ENCODE data around the gene GPR17. TPM values are rescaled to one million over a fixed set of nuclear protein-coding genes. Genes with fewer than 3 reads are reported as not detected.

Gene GPR17
- total RNA-seq, 1 experiment from 2014 or later = 0.35 TPM

- Histone ChIP-seq H3K23me2 (ENCODE audit: insufficient read length, low read depth, low read length, poor library complexity, severe bottlenecking) (peaks cover 5% of the 10 kb centered on the region), H3K79me1 (ENCODE audit: insufficient read depth, low read depth, low read length, poor library complexity, severe bottlenecking) (no peaks in the 10 kb centered on the region), H3K27me3 (ENCODE audit: insufficient read depth, low read length) (no peaks in the 10 kb centered on the region), H4K20me1 (ENCODE audit: control insufficient read depth, insufficient read depth, insufficient read length) (no peaks in the 10 kb centered on the region), H3K79me2 (ENCODE audit: insufficient read depth, low read length) (peaks cover 3% of the 10 kb centered on the region; the same call in 1 of the 2 replicates), H2AFZ (ENCODE audit: low read length) (no peak within 1 kb of the TSS), H3K23ac (ENCODE audit: insufficient read length, low read depth, low read length) (no peak within 1 kb of the TSS), H3K18ac (ENCODE audit: insufficient read length, low read depth, low read length) (peak within 1 kb of the TSS; percentile 13), H2BK15ac (ENCODE audit: low read depth, low read length) (no peak within 1 kb of the TSS), H3T11ph (ENCODE audit: low read length) (no peak within 1 kb of the TSS), H3K27ac (ENCODE audit: insufficient read length, low read depth, low read length) (peak within 1 kb of the TSS; percentile 8), H3K9ac (ENCODE audit: extremely low read depth, insufficient read length, low read length) (peak within 1 kb of the TSS; percentile 64), H3K9me3 (ENCODE audit: control insufficient read depth, low read depth, low read length) (no peaks in the 10 kb centered on the region), H3K4me2 (ENCODE audit: insufficient read depth, insufficient read length, low read length) (peak within 1 kb of the TSS; percentile 66), H3K4me1 (ENCODE audit: insufficient read depth, low read length) (peaks cover 5% of the 10 kb centered on the region; the same call in 1 of the 2 replicates), H2BK20ac (ENCODE audit: low read depth, low read length, poor library complexity, severe bottlenecking) (no peak within 1 kb of the TSS), H3K14ac (ENCODE audit: insufficient read depth, low read length) (peak within 1 kb of the TSS; percentile 86), H3K4ac (ENCODE audit: low read depth, low read length) (no peak within 1 kb of the TSS), H3K56ac (ENCODE audit: insufficient read length, low read depth, low read length) (no peak within 1 kb of the TSS), H2BK120ac (ENCODE audit: low read depth, low read length, poor library complexity, severe bottlenecking) (no peak within 1 kb of the TSS), H2BK12ac (ENCODE audit: insufficient read length, low read depth, low read length) (no peak within 1 kb of the TSS), H2BK5ac (ENCODE audit: insufficient read length, low read length) (no peak within 1 kb of the TSS), H2AK5ac (ENCODE audit: insufficient read length, low read length) (no peak within 1 kb of the TSS), H4K8ac (replicated peaks; ENCODE audit: insufficient read length, low read depth, low read length) (no peak within 1 kb of the TSS), H4K5ac (ENCODE audit: insufficient read length, low read depth, low read length) (no peak within 1 kb of the TSS), H4K91ac (ENCODE audit: insufficient read length, low read depth, low read length) (no peak within 1 kb of the TSS)
- Mint-ChIP-seq H3K27ac (peak within 1 kb of the TSS; percentile 95 to 99 (median 96)), H3K4me1 (peaks cover 18 to 24% of the 10 kb centered on the region in 2 experiments), H3K9me3 (peaks cover 0 to 4% of the 10 kb centered on the region in 2 experiments; a peak in 1 of 5 replicates), H3K27me3 (ENCODE audit: low read depth) (peaks cover 14% of the 10 kb centered on the region), H3K4me3 (peak within 1 kb of the TSS; percentile 85), H3K36me3 (ENCODE audit: insufficient read depth in 1 of 3, low read depth in 3 of 3) (peaks cover 0 to 30% (median 29%) of the 10 kb centered on the region in 3 experiments; a peak in 6 of 7 replicates)
- peak; percentile 97 for DNase-seq
- TF ChIP-seq CTCF (conservative IDR thresholded peaks at IDR 0.05) = no peak
- no CpG with 5 or more reads among the region's 44 CpGs for WGBS (ENCODE audit: extremely low coverage, insufficient read length, low lambda C conversion rate)
Measured at GRCh38 chr2:127701193-127701650, 55.3 kb downstream of the GPR17 start, which contains the start of gene SFT2D3. TSS of gene SFT2D3 (plus strand) at chr2:127701497. CDS start at chr2:127701529, 32 bp downstream.

All from H9 (cell line).